ENCODE measurements around the gene BAHCC1.

Gene BAHCC1

DNA sequence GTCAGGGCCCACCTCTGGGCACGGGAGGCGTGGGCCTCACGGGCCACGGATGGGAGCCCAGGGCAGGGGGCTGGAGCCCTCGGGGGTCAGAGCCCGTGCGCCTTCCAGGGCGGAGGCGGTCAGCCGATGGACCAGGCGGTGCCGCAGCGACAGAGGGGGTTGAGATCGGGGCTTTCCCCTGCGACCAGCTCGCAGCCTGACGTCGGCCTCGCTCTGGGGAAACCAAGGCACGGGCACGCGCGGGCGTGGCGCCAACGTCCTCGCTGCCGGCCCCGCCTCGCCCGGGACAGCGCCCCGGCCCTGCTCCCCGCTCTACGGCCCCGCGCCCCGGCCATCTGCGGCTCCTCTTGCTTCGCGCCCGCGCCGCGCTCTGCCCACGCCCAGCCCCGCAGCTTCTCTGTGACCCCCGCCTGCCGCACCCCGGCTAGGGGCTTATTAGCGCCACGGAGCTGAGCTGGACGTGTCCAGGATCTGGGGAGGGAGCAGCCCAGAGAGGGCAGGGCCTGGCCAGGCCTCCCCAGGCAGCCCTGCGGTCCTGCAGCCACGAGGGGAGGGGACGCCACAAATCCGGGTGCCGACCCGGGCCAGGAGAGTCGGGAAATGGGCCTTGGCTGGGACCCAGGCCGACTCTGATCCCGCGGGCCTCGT, 103.8 kb downstream of the BAHCC1 start:
- no peak for DNase-seq

DNA sequence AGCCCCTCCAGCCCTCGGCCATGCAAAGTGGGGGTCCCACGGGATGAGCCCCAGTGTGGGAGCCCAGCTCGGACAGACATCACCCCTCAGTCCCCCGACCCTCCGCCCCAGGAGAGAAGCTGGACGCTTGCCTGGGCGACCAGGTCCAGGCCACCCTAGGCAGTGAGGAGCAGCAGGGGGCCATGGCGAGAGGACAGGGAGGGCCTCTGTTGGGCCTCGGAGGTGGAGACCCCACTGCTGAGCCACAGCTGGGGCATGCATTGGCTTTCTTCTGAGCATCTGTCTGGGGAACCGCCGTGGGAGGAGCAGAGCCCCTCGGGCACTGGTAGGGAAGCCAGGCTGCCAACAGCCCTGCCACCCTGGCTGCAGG, 104.3 kb downstream of the BAHCC1 start:
- DNase-seq = no peak

DNA sequence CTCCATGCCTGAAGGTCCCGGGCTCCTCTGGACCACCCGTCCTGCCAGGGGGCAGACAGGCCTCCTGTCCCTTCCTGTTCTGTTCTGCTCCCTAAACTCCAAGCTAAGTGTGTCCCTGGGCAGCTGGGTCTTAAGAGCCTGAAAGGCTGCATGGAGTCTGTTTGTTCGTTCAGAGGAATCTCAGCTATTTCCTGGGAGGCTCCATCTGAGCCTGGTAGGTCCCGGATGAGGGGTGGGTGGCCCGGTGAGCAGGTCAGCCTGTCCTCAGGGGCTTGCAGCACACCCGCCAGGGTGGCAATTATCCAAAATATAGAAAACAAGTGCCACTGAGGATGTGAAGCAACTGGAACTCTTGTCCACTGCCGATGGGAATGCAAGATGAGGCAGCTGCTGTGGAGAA, 104.8 kb downstream of the BAHCC1 start:
- no peak for DNase-seq

DNA sequence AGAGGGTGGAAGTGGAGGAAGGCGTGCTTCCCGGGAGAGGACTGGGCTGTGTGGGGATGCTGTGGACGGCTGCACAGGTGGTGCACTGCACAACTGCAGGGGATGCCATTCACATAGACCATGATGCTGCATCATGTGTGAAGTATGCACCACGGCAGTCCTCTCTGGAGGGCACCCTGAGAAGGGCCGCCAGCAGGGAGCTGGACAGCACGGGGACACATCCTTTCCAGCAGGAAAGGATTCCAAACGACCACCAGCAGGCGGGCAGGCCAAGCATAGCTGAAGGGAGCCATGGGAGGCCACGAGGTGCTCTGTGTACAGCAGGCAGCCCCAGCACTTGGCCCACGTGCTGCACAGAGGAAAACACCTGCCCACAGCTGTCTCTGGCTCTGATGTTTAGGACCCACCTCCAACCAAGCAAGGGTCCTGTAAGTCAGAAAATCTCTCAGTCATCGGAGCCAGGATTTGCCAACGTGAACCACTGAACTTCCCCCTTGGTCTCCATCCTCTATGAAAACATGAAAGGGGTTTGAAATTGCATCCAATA, 107.3 kb downstream of the BAHCC1 start:
- no peak for DNase-seq

DNA sequence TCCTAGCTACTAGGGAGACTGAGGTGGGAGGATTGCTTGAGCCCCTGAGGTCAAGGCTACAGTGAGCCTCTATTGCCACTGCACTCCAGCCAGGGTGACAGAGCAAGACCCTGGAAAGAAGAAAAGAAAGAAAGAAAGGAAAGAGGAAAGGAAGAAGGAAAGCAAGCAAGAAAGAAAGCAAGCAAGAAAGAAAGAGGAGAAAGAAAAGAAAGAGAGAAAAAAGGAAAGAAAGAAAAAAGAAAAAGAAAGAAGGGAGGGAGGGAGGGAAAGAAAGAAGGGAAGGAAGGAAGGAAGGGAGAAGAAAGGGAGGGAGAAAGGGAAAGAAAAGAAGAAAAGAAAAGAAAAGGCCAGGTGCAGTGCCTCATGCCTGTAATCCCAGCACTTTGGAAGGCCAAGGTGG, 108.4 kb downstream of the BAHCC1 start:
- no peak for DNase-seq

DNA sequence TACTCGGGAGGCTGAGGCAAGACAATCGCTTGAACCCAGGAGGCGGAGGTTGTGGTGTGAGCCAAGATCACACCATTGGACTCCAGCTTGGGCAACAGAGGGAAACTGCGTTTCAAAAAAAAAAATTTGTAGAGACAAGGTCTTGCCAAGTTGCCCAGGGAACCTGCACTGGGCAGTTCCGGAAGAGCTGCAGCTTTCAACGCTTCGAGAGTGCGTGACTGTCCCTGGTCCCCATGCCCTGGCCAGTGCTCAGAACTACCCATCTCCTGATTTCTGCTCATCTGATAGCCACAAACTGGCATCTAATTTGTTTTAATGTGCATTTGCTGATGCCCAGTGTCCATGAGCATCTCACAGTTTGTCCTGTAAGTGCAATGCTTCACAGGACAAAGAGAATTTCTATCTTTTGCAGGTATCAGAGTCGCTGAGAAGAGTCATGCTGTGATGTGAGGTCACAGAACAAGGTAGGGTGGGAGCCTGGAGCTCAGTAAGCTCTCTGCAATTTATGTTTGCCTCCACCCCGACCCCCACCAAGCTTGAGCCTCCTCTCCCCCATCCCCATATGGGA, 113.5 kb downstream of the BAHCC1 start:
- no peak for DNase-seq

DNA sequence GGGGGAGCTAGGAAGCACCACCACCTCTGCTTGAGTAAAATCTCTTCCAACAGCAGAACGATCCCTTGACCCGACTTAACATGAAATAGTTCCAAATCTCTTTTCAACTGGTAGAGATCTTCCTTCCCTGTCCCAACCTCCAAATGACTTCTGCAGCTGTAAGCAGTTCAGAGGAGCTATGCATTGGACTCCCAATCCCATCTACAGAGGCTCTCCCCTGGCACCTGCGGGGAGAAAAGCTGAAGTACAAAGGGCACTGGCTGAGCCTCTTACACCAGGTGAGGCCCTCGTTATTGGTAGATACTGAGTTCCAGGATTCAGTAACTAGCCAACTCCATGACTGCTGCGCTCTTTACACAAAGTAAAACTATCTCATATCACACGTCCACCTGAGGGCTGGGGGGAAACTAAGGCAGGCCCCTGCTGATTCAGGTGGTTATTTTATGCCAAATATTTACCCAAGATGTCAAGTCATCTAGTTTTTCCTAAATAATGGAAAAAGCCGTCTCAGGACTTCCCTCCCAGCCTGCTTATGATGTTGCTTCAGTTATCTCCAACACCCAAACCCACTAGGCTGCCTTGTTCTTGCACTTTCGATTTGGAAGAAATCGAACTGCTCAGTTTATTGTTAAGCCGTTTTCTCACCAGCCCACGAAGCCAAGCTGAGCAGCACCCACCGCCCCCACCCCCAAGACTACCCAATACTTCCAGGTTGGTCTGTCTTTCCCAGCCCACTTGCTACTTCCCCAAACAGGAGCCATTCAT, 114.1 kb downstream of the BAHCC1 start:
- DNase-seq = no peak

DNA sequence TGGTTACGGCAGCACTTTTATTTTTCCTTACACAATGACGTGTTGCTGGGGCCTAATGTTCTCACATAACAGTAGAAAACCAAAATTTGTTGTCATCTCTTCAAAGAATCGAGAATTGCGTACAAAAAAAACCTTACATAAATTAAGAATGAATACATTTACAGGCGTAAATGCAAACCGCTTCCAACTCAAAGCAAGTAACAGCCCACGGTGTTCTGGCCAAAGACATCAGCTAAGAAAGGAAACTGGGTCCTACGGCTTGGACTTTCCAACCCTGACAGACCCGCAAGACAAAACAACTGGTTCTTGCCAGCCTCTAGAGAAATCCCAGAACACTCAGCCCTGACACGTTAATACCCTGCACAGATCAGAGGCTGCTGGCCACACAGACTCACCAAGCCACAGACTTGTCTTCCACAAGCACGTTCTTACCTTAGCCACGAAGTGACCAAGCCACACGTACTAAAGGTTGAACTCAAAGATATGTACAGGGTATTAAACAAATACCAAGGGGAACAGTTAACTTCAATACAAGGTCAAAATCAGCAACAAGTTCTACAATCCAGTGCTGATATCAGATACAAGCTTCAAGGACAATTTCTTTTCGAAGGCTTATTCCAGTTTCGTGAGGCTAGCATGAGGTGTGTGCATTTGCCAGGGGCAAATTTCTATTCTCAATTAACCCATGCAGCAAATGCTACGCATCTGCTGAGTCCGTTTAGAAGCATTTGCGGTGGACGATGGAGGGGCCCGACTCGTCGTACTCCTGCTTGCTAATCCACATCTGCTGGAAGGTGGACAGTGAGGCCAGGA, 114.9 kb downstream of the BAHCC1 start:
- DNase-seq = no peak

DNA sequence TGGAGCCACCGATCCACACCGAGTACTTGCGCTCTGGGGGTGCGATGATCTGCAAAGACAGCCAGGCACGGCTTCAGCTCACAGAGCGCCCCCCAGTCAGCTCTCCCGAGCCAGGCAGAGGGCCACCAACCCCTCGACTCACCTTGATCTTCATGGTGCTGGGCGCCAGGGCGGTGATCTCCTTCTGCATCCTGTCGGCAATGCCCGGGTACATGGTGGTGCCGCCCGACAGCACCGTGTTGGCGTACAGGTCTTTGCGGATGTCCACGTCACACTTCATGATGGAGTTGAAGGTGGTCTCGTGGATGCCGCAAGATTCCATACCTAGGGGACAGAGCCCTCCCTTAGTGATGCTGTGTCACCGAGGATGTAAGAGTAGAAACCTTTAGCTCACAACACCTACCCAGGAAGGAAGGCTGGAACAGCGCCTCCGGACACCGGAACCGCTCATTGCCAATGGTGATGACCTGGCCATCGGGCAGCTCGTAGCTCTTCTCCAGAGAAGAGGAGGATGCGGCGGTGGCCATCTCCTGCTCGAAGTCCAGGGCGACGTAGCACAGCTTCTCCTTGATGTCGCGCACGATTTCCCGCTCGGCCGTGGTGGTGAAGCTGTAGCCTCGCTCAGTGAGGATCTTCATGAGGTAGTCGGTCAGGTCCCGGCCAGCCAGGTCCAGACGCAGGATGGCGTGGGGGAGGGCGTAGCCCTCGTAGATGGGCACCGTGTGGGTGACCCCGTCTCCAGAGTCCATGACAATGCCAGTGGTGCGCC, 115.7 kb downstream of the BAHCC1 start:
- DNase-seq = no peak

DNA sequence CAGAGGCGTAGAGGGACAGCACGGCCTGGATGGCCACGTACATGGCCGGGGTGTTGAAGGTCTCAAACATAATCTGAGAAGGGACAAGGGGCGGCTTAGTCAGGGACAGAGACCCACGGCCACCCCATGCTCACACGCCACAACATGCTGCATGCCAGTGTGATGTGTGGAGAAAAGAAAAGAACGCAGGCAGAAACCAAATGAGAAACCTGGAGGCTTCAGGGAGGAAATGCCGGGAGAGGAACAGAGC, 116.2 kb downstream of the BAHCC1 start:
- DNase-seq = no peak

DNA sequence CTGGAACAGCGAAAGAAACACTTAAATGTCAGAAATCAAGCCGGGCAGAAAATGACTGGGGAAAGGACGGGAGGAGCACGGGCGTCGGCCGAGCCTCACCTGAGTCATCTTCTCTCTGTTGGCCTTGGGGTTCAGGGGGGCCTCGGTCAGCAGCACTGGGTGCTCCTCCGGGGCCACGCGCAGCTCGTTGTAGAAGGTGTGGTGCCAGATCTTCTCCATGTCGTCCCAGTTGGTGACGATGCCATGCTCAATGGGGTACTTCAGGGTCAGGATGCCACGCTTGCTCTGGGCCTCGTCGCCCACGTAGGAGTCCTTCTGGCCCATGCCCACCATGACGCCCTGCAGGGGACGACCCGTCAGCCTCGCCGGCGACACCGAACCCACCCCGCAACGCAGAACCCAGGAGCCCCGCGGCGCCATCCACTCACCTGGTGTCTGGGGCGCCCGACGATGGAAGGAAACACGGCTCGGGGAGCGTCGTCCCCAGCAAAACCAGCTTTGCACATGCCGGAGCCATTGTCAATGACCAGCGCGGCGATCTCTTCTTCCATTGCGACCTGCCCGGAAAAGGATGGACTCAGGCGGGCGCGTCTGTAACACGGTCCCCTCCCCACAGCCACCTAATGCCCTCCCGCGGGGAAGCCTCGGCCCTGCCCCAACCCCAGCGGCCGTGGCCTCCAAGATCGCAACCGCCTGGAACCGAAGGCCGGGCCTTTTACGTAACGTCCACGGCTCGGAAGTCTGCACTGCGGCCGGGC, 116.7 kb downstream of the BAHCC1 start:
- DNase-seq = no peak

DNA sequence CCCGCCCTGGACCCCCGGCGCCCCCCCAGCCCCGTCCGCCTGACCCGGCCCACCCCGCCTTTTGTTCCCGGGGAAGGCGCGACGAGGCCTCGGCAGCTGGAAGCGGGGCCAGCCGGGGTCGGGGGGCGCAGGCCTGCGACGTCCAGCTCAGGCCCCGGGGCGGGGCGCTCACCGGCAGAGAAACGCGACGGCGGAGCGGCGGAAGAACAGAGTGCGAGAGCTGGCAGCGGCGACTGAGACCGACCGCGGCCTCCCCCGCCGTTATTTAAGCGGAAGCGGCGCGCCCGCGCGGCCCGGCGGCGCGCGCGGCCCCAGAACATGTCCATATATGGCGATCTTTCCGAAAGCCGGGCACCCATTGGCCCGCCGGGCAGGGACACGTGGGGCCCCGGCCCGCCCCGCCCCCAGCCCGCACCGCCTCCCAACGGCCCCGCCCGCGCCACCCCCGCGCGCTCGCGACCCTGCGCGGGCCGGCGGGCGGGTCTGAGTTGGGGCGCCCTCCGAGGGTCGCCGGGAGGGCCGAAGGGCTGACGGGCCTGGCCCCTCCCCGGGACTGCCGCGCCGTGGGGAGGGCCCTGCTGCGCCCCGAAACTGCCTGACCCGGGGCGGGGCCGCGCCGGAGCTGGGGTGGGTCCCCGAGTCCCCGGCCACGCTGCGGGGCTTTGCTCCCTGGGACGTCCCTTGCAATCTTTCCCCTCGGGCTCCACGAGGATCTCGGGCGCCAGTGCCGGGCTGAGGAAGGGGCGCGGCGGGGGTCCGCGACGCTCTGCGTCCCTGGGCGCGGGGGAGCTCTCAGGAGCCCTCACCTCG, 117.5 kb downstream of the BAHCC1 start, which contains the start of gene ACTG1:
TSS of gene ACTG1 (minus strand) at position 238 of the 810 bp plus-strand sequence. CDS start 445 bp downstream, outside the sequence.
- DNase-seq = peak; percentile 82 to 94

DNA sequence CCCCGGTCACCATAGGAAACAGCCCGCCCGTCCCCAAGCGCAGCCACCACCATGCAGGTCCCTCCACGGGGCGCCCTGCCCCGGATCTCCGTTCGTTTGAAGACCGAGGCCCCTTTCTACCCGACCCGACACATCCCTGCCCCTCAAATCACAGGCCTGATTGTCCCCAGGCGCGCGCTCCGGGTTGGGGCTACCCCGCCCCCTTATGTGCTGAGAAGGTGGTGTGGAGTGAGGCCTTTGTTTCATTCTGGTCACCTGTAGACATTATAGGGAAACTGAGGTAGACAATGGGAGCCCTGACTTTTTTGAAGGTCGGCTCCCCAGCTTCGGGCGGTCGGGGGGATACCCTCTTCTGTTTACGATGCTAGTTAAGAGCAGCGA, 118.1 kb downstream of the BAHCC1 start:
- no peak for DNase-seq

DNA sequence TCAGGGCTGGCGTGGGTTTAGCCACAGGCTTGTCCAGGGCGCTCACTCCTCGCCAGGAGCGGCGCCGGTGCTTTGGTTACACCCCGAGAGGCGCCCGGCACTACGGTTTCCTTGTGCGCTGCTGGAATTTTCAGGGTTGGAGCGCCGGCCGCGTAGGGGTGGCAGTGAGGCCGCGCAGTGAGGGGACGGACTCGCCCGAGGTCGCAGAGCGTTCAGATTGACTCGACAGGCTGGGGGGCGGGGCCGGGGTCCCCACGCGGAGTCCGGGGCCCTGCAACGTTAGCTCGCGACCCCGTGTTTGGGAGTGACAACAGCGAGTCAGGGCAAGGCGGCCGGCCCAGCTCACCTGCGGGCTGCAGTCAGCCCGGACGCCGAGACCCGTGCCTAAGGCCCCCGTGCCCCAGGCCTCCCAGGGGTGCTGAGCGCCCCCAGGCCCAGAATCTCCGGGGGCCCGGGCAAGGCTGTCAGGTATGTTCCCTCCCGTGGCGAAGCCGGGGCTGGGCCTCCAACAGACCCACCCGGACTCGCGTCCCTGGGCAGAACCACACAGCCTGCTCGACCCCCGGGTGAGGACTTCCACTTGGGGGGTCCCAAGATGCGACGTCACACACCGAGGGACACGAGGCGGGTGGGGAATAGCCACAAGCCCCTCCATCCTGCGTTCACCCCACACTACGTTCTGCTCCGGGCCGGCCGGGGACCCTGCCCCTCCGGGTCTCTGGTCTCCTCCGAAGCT, 118.7 kb downstream of the BAHCC1 start:
- DNase-seq = no peak

DNA sequence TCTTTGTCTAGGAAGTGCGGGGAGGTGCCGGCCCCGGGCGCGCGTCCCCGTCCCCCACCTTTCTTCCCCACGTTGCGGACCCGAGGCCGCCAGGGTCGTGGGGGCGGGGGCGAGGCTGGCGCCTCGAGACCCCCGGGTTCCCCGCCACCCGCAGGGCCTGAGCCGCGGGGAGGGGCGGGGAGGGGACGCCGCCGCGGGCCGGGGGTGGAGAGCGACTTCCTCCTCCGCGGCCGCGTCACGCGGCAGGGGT, 119.2 kb downstream of the BAHCC1 start:
- no peak for DNase-seq

DNA sequence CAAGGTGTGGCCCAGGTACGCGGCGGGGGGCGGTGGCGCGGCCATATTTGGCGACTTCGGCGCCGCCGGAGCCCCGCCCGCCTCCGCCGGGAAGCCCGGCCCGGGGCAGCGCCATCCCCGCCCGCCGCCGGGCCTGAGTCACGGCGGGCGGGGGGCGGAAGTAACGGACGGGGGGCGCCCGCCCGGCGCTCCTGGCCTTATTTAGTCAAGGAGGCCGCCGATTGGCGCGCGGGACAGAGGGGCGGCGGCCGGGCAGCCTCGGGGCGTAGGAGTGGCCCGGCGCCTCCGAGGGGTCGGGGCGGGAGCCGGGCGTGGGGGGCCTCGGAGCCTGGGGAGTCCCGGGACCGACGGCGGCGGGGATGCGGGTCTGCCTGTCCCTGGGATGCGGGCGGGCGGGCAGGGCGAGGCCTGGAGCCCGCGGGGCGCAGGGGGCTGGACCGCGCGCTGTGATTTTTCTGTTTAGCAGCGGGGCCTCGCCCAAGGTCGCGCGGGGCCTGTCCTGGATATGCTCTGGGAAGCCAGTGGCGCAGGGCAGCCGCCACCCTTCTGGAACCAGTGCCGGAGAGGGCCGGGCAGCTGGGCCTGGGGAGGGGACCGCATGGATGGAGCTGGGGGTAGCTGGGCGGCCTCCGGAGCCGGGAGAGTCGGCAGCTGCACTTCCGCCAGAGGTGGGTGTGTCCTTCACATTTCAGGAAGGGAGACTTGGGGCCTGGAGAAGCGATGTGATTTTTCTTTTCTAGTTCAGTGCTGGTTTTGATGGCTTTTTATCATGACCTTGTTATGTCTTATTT, 119.7 kb downstream of the BAHCC1 start:
- no peak for DNase-seq

DNA sequence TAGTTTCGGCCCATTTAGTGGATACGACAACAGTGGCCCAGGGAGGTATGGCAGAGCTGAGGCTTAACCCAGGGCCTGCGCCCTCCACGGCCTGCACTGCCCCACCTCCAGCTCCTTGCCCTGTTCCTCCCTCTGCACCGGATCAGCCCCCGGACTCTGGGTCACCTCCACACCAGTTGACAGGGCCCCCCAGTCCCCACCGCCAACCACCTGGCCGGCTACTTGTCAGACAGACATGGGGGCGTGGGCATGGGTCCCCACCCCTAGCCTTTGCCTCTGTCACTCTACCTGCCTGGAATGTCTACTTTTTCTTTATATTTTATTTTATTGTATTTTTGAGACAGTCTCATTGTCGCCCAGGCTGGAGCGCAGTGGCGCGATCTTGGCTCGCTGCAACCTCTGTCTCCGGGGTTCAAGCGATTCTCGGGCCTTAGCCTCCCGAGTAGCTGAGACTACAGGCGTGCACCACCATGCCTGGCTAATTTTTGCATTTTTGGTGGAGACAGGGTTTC, 120.3 kb downstream of the BAHCC1 start:
- no peak for DNase-seq
